SK-N-SH (cell line): ENCODE measurements around the gene ERH.

Experiments used
- EZH2phosphoT487 ChIP-seq: fragments of 200-600 bp; sonication (generic); IDR thresholded peaks from 2 replicates; pipeline ENCODE4 v1.6.1; 2017; ENCODE audit warnings: low read depth, mixed run types, mild to moderate bottlenecking, antibody characterized with exemption, moderate library complexity, borderline replicate concordance
- FOXM1 ChIP-seq: IDR thresholded peaks from 2 replicates; pipeline ENCODE4 v1.4.0; 2012; ENCODE audit warnings: low read depth, mild to moderate bottlenecking
- GABPA ChIP-seq: IDR thresholded peaks from 2 replicates; pipeline ENCODE4 v1.4.0; 2012; ENCODE audit warnings: low read depth, mild to moderate bottlenecking
- POLR2AphosphoS5 ChIP-seq: IDR thresholded peaks from 2 replicates; pipeline ENCODE4 v1.6.1; 2012; ENCODE audit warnings: low read depth, low read length
- RAD21 ChIP-seq: IDR thresholded peaks from 2 replicates; pipeline ENCODE4 v1.6.1; 2012; ENCODE audit warnings: mild to moderate bottlenecking, low read length
- TF ChIP-seq, protein P1 (sequence below): IDR thresholded peaks from 2 replicates; pipeline ENCODE4 v1.4.0; 2012; ENCODE audit warnings: low read depth
- TF ChIP-seq, protein P2 (sequence below): fragments of 150-350 bp; IDR thresholded peaks from 2 replicates; pipeline ENCODE4 v1.6.1; 2017; ENCODE audit warnings: antibody characterized with exemption, low read length, low read depth, borderline replicate concordance
- TF ChIP-seq, protein P3 (sequence below): fragments of 200-600 bp; sonication (generic); IDR thresholded peaks from 2 replicates; pipeline ENCODE4 v1.6.1; 2017; ENCODE audit warnings: antibody characterized with exemption, mild to moderate bottlenecking, moderate library complexity
- TF ChIP-seq, protein P4 (sequence below): IDR thresholded peaks from 2 replicates; pipeline ENCODE4 v1.6.1; 2012; ENCODE audit warnings: mild to moderate bottlenecking, low read depth, low read length, moderate library complexity

DNA sequence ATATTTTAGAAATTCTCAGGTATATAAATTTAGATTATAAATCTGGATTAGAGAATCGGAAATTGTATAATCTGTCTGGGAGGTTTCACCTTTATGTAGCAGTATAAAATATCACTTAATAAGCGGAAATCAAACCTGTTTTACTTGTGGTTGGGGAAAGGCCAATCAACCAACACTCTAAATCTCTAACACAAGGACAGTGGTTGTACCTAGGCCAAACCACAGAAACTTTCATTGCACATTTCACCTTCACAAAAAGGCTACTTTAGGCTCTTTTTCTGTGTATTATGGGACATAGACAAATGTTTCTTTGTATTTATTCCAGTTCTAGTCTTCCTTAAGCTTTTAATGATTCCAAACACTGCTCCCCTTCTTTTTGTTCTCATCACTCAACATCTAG lies 19.8 kb downstream of the ERH start:
- no peak for TF ChIP-seq EZH2phosphoT487
- TF ChIP-seq, protein P1, sequence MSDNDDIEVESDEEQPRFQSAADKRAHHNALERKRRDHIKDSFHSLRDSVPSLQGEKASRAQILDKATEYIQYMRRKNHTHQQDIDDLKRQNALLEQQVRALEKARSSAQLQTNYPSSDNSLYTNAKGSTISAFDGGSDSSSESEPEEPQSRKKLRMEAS = no peak
- no peak for TF ChIP-seq POLR2AphosphoS5
- TF ChIP-seq, protein P2, sequence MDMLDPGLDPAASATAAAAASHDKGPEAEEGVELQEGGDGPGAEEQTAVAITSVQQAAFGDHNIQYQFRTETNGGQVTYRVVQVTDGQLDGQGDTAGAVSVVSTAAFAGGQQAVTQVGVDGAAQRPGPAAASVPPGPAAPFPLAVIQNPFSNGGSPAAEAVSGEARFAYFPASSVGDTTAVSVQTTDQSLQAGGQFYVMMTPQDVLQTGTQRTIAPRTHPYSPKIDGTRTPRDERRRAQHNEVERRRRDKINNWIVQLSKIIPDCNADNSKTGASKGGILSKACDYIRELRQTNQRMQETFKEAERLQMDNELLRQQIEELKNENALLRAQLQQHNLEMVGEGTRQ = no peak
- no peak for TF ChIP-seq RAD21
- TF ChIP-seq, protein P3, sequence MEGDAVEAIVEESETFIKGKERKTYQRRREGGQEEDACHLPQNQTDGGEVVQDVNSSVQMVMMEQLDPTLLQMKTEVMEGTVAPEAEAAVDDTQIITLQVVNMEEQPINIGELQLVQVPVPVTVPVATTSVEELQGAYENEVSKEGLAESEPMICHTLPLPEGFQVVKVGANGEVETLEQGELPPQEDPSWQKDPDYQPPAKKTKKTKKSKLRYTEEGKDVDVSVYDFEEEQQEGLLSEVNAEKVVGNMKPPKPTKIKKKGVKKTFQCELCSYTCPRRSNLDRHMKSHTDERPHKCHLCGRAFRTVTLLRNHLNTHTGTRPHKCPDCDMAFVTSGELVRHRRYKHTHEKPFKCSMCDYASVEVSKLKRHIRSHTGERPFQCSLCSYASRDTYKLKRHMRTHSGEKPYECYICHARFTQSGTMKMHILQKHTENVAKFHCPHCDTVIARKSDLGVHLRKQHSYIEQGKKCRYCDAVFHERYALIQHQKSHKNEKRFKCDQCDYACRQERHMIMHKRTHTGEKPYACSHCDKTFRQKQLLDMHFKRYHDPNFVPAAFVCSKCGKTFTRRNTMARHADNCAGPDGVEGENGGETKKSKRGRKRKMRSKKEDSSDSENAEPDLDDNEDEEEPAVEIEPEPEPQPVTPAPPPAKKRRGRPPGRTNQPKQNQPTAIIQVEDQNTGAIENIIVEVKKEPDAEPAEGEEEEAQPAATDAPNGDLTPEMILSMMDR = no peak
- no peak for TF ChIP-seq GABPA
- TF ChIP-seq FOXM1 = no peak
- TF ChIP-seq, protein P4, sequence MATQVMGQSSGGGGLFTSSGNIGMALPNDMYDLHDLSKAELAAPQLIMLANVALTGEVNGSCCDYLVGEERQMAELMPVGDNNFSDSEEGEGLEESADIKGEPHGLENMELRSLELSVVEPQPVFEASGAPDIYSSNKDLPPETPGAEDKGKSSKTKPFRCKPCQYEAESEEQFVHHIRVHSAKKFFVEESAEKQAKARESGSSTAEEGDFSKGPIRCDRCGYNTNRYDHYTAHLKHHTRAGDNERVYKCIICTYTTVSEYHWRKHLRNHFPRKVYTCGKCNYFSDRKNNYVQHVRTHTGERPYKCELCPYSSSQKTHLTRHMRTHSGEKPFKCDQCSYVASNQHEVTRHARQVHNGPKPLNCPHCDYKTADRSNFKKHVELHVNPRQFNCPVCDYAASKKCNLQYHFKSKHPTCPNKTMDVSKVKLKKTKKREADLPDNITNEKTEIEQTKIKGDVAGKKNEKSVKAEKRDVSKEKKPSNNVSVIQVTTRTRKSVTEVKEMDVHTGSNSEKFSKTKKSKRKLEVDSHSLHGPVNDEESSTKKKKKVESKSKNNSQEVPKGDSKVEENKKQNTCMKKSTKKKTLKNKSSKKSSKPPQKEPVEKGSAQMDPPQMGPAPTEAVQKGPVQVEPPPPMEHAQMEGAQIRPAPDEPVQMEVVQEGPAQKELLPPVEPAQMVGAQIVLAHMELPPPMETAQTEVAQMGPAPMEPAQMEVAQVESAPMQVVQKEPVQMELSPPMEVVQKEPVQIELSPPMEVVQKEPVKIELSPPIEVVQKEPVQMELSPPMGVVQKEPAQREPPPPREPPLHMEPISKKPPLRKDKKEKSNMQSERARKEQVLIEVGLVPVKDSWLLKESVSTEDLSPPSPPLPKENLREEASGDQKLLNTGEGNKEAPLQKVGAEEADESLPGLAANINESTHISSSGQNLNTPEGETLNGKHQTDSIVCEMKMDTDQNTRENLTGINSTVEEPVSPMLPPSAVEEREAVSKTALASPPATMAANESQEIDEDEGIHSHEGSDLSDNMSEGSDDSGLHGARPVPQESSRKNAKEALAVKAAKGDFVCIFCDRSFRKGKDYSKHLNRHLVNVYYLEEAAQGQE = no peak
